GM13977 (cell line): ENCODE measurements around the gene COL4A3.

ENCODE experiments used
- DNase-seq: peaks from one replicate; pipeline ENCODE4 v3.0.0; 2012; ENCODE audit warnings: low spot score
- CTCF ChIP-seq: IDR thresholded peaks from 2 replicates; pipeline ENCODE4 v1.5.1; 2012; ENCODE audit warnings: mild to moderate bottlenecking, control low read depth; ENCODE audit not compliant: insufficient read depth; ENCODE audit errors: extremely low read depth, missing control alignments
- in situ Hi-C: fragments of 300-500 bp; cut with MboI; formaldehyde crosslinking; loops from one replicate; pipeline ENCODE4 v1.12.0; 2022; ENCODE audit warnings: low sequenced_read_pairs, low pct_unique_long_range_greater_than_20kb, mixed read lengths, inconsistent platforms; ENCODE audit not compliant: unreplicated experiment

COL4A3 gene

GRCh38 chr2:227348324-227348723 is 183.9 kb downstream of the COL4A3 start:
- no peak for TF ChIP-seq CTCF
- no peak for DNase-seq
- in situ Hi-C loops = no loop called here

DNA sequence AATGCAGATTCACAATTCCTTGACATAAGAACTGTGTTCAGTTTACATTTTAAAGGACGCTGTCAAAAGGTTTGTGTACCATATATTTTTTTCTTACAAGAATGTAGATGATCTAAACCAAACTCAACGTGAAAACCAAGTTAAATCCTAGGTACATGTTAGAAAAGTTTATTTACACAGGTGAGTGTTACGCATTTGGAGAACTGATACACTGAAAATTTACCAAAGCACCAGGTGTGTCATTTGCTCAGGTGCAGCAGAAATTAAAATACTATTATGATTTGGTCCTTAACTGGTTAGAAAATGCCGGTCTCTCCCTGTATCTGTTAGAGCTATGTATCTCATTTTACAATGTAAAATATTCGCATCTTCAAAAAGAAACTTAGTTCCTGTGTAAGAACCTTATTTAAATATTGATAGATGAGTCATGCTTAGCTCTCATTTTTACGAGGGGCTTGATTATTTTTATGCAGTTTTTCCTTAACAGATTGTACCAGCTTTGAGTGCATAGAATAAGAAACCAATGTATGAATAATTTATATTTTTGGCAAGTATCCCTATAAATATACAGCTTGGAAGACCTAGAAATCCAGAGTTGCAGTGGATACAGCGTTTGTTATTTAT is 185.7 kb downstream of the COL4A3 start:
- no peak for DNase-seq
- in situ Hi-C loops = no loop called here

DNA sequence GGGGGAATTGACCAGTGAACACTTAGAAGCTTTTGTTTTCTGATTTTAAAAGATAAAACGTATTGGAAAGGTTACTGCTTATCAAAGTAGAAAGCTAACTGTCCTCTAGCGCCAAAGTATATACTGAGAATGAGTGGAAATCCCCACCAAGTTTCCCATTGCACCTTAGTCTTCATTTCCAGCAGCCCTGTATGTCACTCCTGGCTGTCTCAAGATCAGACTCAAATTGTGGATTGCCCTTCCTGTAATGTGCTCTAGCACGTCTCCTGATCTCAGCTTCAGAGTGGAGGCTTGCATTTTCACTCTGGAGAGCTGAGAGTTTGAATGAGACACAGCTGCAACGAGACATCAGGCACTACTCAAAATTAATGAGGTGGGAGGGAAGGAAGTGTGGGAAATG is 187.2 kb downstream of the COL4A3 start:
- no peak for TF ChIP-seq CTCF
- in situ Hi-C loops = no loop called here
- DNase-seq = peak; percentile 17

More for the DNA sequence above, 185.7 kb downstream of the COL4A3 start:
- TF ChIP-seq CTCF = no peak

DNA sequence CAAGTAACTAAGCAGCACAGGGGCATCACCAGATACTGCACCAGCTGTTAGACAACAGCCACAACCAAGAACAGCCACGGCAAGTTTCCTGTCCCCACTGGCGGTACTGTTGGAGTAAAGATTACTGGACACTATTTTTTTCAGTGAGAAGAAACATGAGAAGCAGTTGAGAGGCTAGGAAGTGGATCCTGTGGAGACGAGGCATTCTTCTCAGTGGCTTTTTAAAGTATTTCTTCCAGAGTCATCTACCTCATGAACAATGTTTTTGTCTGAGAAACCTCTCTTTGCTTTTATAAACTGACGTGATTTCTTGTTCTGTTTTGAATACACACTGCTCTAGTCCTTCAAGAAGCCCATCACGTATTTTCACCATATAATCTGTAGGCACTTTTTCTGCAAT is 195.9 kb downstream of the COL4A3 start:
- TF ChIP-seq CTCF = no peak
- DNase-seq = no peak
- in situ Hi-C loops = no loop called here

- TF ChIP-seq CTCF = peak; percentile 28
- DNase-seq = no peak
- in situ Hi-C loops = no loop called here
Observed at GRCh38 chr2:227363756-227364155, 199.3 kb downstream of the COL4A3 start.
